ENCODE measurements around the gene CDH23.

DNA sequence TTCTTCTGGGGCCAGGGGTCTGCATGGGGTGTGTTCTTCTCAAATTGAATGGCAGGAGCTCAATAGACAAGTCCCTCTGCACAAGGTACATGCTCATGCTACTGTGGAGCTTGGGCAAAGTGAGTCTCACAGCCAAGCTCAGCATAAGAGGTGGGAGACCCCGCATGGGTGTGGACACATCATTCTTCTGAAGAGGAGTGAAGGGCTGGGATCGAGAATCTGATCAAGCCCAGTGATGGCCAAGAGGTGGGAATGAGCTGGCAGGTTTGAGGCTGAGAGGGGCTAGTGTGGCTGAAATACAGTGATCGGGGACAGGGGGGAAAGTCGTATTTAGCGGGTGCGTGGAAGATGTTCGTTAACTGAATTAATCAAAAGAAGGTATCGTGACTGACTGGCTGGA is 32.6 kb downstream of the CDH23 start:
- TF ChIP-seq, protein P1, sequence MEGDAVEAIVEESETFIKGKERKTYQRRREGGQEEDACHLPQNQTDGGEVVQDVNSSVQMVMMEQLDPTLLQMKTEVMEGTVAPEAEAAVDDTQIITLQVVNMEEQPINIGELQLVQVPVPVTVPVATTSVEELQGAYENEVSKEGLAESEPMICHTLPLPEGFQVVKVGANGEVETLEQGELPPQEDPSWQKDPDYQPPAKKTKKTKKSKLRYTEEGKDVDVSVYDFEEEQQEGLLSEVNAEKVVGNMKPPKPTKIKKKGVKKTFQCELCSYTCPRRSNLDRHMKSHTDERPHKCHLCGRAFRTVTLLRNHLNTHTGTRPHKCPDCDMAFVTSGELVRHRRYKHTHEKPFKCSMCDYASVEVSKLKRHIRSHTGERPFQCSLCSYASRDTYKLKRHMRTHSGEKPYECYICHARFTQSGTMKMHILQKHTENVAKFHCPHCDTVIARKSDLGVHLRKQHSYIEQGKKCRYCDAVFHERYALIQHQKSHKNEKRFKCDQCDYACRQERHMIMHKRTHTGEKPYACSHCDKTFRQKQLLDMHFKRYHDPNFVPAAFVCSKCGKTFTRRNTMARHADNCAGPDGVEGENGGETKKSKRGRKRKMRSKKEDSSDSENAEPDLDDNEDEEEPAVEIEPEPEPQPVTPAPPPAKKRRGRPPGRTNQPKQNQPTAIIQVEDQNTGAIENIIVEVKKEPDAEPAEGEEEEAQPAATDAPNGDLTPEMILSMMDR (IDR thresholded peaks at IDR 0.05): no peak
- TF ChIP-seq POLR2A (IDR thresholded peaks at IDR 0.05): no peak
